ENCODE results near the gene SERPINA9.

- TF ChIP-seq EZH2 (IDR thresholded peaks at IDR 0.05; ENCODE audit: low read length) (no peak), CTCF (optimal IDR thresholded peaks at IDR 0.05 in 1 of 3, IDR thresholded peaks at IDR 0.05 in 1 of 3, conservative IDR thresholded peaks at IDR 0.05 in 1 of 3; ENCODE audit: extremely low read depth in 1 of 3, insufficient read depth in 2 of 3, low read length in 3 of 3) (no peak)
Measured at GRCh38 chr14:94421316-94421715, 54.7 kb downstream of the SERPINA9 start.
